Spleen (tissue), 11 donors: ENCODE results near the gene LRP10. TPM values are rescaled to one million over a fixed set of nuclear protein-coding genes. Genes with fewer than 3 reads are reported as not detected.

ENCODE experiments used
- DNase-seq: peaks from one replicate; pipeline ENCODE4 v3.0.0-alpha.2; 2020
- H3K27ac ChIP-seq, 8 donors: fragments of 200-600 bp; sonication (generic) in 7 of 8; 1 replicate in 4 of 8; 2 replicates in 4 of 8; pipeline versions ENCODE4 v1.5.0 to v1.8.0; 2016 to 2021; ENCODE audit warnings: inconsistent platforms in 4 of 8, mild to moderate bottlenecking in 4 of 8, moderate library complexity in 1 of 8
- H3K27me3 ChIP-seq, 7 donors: fragments of 200-600 bp; sonication (generic) in 6 of 7; replicated peaks in 1 of 7; 1 replicate in 4 of 7; 2 replicates in 3 of 7; pipeline versions ENCODE4 v1.5.0 to v1.8.0; 2016 to 2021; ENCODE audit warnings: inconsistent platforms in 3 of 7, mild to moderate bottlenecking in 1 of 7
- H3K36me3 ChIP-seq, 6 donors: fragments of 200-600 bp; sonication (generic) in 5 of 6; 1 replicate in 4 of 6; 2 replicates in 2 of 6; pipeline versions ENCODE4 v1.5.0 to v1.8.0; 2016 to 2021; ENCODE audit warnings: inconsistent platforms in 2 of 6
- H3K4me1 ChIP-seq, 6 donors: fragments of 200-600 bp; sonication (generic) in 5 of 6; 1 replicate in 3 of 6; 2 replicates in 3 of 6; pipeline versions ENCODE4 v1.5.0 to v1.8.0; 2016 to 2021; ENCODE audit warnings: inconsistent platforms in 3 of 6
- H3K4me3 ChIP-seq, 8 donors: fragments of 200-600 bp; sonication (generic) in 7 of 8; 1 replicate in 4 of 8; 2 replicates in 4 of 8; pipeline versions ENCODE4 v1.5.0 to v1.8.0; 2016 to 2021; ENCODE audit warnings: inconsistent platforms in 4 of 8, mild to moderate bottlenecking in 4 of 8, moderate library complexity in 2 of 8
- H3K9me3 ChIP-seq, 8 donors: fragments of 200-600 bp; sonication (generic) in 7 of 8; 1 replicate in 4 of 8; 2 replicates in 4 of 8; pipeline versions ENCODE4 v1.5.0 to v1.8.0; 2016 to 2021; ENCODE audit warnings: inconsistent platforms in 4 of 8
- CTCF ChIP-seq, 11 experiments: fragments of 200-600 bp in 7 of 11; fragments of 450-650 bp in 4 of 11; sonication (generic) in 4 of 11; IDR thresholded peaks in 8 of 11; conservative IDR thresholded peaks in 3 of 11; 1 replicate in 7 of 11; 2 replicates in 4 of 11; pipeline versions ENCODE4 v1.4.0 to v1.8.0; 2016 to 2021; ENCODE audit warnings: antibody characterized with exemption in 11 of 11, inconsistent platforms in 4 of 11, mild to moderate bottlenecking in 1 of 11
- POLR2A ChIP-seq, 3 donors: fragments of 450-650 bp; IDR thresholded peaks; one replicate each; pipeline ENCODE4 v1.5.1; 2017; ENCODE audit warnings: antibody characterized with exemption in 3 of 3, mild to moderate bottlenecking in 1 of 3
- POLR2AphosphoS5 ChIP-seq, 3 donors: sonication (generic); formaldehyde crosslinking; IDR thresholded peaks; one replicate each; pipeline ENCODE4 v1.5.1; 2017; ENCODE audit warnings: antibody characterized with exemption in 3 of 3
- WGBS, 5 donors: extraction: QIAGEN DNeasy Blood & Tissue Kit in 3 of 5; methylation state at CpG; one replicate each; pipeline versions ENCODE4 v1.1.5 to v1.1.7; 2013 to 2018; 5-methylcytosine and 5-hydroxymethylcytosine counted together
- intact Hi-C: fragments of 100-400 bp; cut with DNase I; formaldehyde crosslinking; loops from one replicate; pipeline ENCODE4 v1.15.0; 2023; ENCODE audit warnings: low total_unique reads
- polyA plus RNA-seq, 3 donors: library from polyadenylated mRNA; stranded (reverse); fragments of 200-250 nt; gene quantifications; one replicate each; pipeline ENCODE4 v1.2.1, GENCODE V29; 2013
- total RNA-seq, 7 donors: library from RNA; depleted of rRNA in 3 of 7; stranded (reverse); fragments of >200 nt in 3 of 7; fragmentation: NEBNext Ultra II Directional in 4 of 7; extraction: Animal tissue kit (Norgen Biotek cat#: 25700) in 4 of 7; gene quantifications; one replicate each; pipeline versions ENCODE4 v1.1.0 to v1.2.1, GENCODE V29; 2016 to 2021
- donor health status: healthy with polysubstance abuse.
- donor health status: DM: no; HTN: no; CAD: no; lungs with moderate emphysema.
- donor health status: DM: no; HTN: no; CAD: no.
- donor health status: Bipolar disorder and iron deficiency.
- donor health status: healthy.
- donor health status: DM: no; HTN: no; CAD: no.
- donor health status: DM: yes; HTN: yes; CAD: no.

The LRP10 gene
- total and polyA plus RNA-seq, 10 donors = 7.9 to 205 (median 105) TPM

DNA sequence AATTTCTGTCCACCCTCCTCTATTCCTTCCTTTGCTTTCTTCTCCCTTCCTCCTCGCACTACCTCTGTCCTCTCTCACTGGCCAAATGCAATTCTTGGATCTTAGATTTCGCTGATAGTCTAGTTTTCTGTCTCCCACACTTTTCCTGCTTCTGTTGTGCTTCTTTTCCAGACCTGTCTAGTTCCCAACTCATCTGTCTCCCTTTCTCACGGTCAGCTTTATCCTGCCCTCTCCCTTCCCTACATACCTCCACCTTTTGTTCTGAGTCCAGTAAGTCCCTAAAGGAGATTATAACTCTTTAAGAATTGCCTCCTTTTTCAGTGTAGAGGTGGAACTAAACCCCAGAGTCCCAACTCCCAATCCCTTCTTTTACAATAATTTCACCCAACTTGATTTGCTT is 36.0 kb upstream of the LRP10 start:
- no peak for TF ChIP-seq POLR2A (IDR thresholded peaks at IDR 0.05)
- no peak for TF ChIP-seq POLR2AphosphoS5 (IDR thresholded peaks at IDR 0.05)
- intact Hi-C loops = no loop called here
- H3K27me3 ChIP-seq = peaks cover 0 to 25% (median 0%) of the 10 kb centered on the region in 7 donors

DNA sequence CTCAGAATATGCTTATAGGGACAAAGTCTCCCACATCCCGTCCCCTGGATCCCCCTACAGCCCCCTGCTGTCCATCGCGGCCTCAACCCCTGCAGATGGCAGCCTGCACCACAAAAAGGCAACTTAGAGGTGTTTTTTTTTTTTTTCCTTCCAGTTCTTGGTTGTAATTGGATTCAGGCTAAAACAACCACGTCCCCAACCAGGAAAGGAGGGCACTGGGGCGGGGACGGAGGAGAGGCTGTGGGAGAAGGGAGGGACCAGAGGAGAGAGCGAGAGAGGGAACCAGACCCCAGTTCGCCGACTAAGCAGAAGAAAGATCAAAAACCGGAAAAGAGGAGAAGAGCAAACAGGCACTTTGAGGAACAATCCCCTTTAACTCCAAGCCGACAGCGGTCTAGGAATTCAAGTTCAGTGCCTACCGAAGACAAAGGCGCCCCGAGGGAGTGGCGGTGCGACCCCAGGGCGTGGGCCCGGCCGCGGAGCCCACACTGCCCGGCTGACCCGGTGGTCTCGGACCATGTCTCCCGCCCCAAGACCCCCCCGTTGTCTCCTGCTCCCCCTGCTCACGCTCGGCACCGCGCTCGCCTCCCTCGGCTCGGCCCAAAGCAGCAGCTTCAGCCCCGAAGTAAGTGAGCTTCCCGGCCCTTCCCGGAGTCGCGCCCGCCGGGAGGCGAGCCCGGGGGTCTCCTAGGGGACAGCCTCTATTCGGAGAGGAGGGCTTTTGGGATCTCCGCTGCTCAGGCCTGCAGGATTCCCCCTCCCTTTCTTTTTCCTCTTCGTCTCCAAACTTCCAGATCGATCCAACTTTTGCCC is 35.0 kb upstream of the LRP10 start, which contains the start of gene MMP14:
Gene MMP14 (plus strand): TSS at position 285 of the 813 bp plus-strand sequence. CDS start 233 bp downstream, at position 518.
- peaks cover 0 to 25% (median 0%) of the 10 kb centered on the region in 7 donors for H3K27me3 ChIP-seq
- TF ChIP-seq POLR2AphosphoS5 (IDR thresholded peaks at IDR 0.05) (peak; percentile 73 to 76 (median 74)), POLR2A (IDR thresholded peaks at IDR 0.05) (peak in 1 of 3 donors; percentile 32), CTCF (IDR thresholded peaks at IDR 0.05 in 8 of 11, conservative IDR thresholded peaks at IDR 0.05 in 3 of 11) (peak in 9 of 11 experiments; percentile 3 to 45 (median 28))
- DNase-seq = peak; percentile 79
- peak within 1 kb of the TSS; percentile 46 to 79 (median 58) for H3K4me3 ChIP-seq
- H3K9me3 ChIP-seq = no peaks in the 10 kb centered on the region
- 9 to 18% (median 11%) methylated on average over 39 to 46 of the region's 46 CpGs for WGBS, 5 donors
- intact Hi-C loops = no loop called here
- H3K27ac ChIP-seq = peak within 1 kb of the TSS; percentile 72 to 92 (median 88)
- H3K4me1 ChIP-seq = peaks cover 0 to 80% (median 37%) of the 10 kb centered on the region in 6 donors
- peaks cover 0 to 46% (median 21%) of the 10 kb centered on the region in 6 donors for H3K36me3 ChIP-seq

More for the DNA sequence above, 36.0 kb upstream of the LRP10 start:
- Histone ChIP-seq H3K4me1 (peaks cover 3 to 81% (median 47%) of the 10 kb centered on the region in 6 donors), H3K27ac (peak overlapping the region in 2 of 8 donors; percentile 88 to 91), H3K36me3 (peaks cover 0 to 44% (median 20%) of the 10 kb centered on the region in 6 donors), H3K9me3 (no peaks in the 10 kb centered on the region), H3K4me3 (no peak overlapping the region)
- DNase-seq = no peak
- 84 to 95% (median 92%) methylated on average over 3 of the region's 3 CpGs for WGBS, 5 donors

DNA sequence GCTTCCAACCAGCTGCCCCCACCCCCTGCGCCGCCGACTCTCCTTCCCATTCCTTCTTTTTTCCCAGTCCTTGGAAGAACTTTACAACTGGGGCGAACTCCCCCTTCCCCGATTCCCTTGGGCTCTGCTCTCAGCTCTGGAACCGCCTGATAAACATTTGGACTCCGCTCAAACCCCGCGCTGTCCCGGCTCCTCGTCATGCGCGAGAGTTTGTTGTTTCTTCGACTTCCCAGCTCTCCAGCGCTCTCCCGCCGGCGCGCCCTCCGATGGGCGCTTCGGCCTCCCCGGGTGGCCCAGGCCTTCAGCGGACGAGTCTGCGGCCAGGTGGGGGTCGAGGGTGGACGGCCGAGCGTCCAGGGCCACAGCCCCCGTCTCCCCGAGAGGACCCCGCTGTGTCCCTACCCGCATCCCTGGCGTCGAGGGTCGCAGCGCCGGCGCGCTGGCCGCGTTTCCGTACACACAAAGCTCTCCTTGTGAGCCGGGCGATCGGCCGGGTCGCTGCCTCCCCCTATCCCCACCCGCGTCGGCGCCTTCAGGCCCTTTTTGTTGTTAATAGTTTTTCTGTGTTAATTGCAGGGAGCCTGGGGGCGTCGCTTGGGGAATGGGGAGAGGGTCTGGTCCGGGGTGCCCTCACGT is 34.3 kb upstream of the LRP10 start:
- peak overlapping the region; percentile 72 to 92 (median 88) for H3K27ac ChIP-seq
- H3K36me3 ChIP-seq = peaks cover 0 to 46% (median 23%) of the 10 kb centered on the region in 6 donors
- no peaks in the 10 kb centered on the region for H3K9me3 ChIP-seq
- peak; percentile 83 for DNase-seq
- TF ChIP-seq POLR2A (IDR thresholded peaks at IDR 0.05) = no peak
- TF ChIP-seq POLR2AphosphoS5 (IDR thresholded peaks at IDR 0.05) = peak in 2 of 3 donors; percentile 43 to 53
- peaks cover 0 to 25% (median 0%) of the 10 kb centered on the region in 7 donors for H3K27me3 ChIP-seq
- peaks cover 0 to 80% (median 37%) of the 10 kb centered on the region in 6 donors for H3K4me1 ChIP-seq
- intact Hi-C loops = no loop called here
- 4 to 20% (median 6%) methylated on average over 55 to 57 of the region's 57 CpGs for WGBS, 5 donors
- peak overlapping the region; percentile 46 to 79 (median 58) for H3K4me3 ChIP-seq

DNA sequence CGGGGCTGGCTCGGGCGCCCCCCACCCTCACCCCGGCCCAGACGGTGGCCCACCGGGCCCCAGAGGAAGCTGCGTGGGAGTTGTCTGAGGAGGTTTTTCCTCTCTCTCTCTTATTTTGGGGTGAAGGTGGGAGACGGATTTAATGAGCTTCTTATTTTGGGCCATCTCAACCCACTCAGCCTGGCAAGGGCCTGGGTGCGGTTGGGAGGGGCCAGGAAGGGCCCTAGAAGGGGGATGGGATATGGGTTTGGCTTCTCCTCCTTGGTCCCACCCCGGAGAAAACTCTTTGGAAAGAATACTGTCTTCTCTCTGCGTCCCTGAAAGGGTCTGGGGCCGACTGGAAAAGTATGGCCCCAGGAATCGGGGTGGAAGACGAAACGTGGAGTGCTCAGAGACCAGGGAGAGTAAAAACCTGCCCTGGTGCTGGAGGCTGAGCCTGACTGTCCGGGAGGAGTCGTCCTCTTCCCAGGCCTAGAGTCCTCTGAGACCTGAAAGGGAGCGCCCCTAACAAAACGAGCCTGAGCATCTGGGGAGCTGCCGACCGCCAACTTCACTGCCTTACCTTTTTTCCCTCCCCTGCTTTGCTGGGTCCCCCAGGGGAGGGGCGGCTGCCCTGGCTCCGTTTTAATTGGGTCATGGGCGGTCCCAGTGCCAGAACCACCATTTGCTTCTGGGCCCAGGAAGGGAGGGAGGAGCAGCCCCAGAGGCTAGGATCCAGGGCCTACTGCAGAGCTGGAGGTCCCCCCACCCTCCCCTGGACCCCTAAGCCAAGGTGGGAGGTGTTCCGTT is 33.6 kb upstream of the LRP10 start:
- Histone ChIP-seq H3K36me3 (peaks cover 0 to 46% (median 26%) of the 10 kb centered on the region in 6 donors), H3K27ac (peak overlapping the region; percentile 72 to 92 (median 88)), H3K9me3 (no peaks in the 10 kb centered on the region), H3K4me1 (peaks cover 0 to 85% (median 40%) of the 10 kb centered on the region in 6 donors), H3K27me3 (peaks cover 0 to 25% (median 0%) of the 10 kb centered on the region in 7 donors), H3K4me3 (peak overlapping the region; percentile 46 to 79 (median 58))
- TF ChIP-seq POLR2A (IDR thresholded peaks at IDR 0.05) (no peak), POLR2AphosphoS5 (IDR thresholded peaks at IDR 0.05) (no peak), CTCF (IDR thresholded peaks at IDR 0.05 in 8 of 11, conservative IDR thresholded peaks at IDR 0.05 in 3 of 11) (no peak)
- WGBS, 5 donors = 28 to 50% (median 47%) methylated on average over 23 to 25 of the region's 25 CpGs
- peak; percentile 66 for DNase-seq
- intact Hi-C loops = no loop called here
